GM21515 (cell line): Measurements from ENCODE around the gene PRICKLE2.

Experiments
- ATAC-seq: cut with Tn5 transposase; IDR thresholded peaks from one replicate; pipeline ENCODE4 v1.9.1; 2021; ENCODE audit not compliant: unreplicated experiment

Gene PRICKLE2

GRCh38 chr3:64251019-64251418 is 25.8 kb upstream of the PRICKLE2 start:
- no peak for ATAC-seq

GRCh38 chr3:64247991-64248646 is 22.9 kb upstream of the PRICKLE2 start:
- ATAC-seq = no peak

GRCh38 chr3:64244011-64244942 is 19.0 kb upstream of the PRICKLE2 start:
- no peak for ATAC-seq

- ATAC-seq = no peak
Observed at GRCh38 chr3:64242435-64242834, 17.2 kb upstream of the PRICKLE2 start.

- no peak for ATAC-seq
Observed at GRCh38 chr3:64240959-64241358, 15.7 kb upstream of the PRICKLE2 start.

- no peak for ATAC-seq
Observed at GRCh38 chr3:64240396-64240795, 15.1 kb upstream of the PRICKLE2 start.

- ATAC-seq = no peak
Observed at GRCh38 chr3:64239841-64240240, 14.6 kb upstream of the PRICKLE2 start.

- no peak for ATAC-seq
Observed at GRCh38 chr3:64238971-64239667, 13.9 kb upstream of the PRICKLE2 start.

- no peak for ATAC-seq
Observed at GRCh38 chr3:64237083-64237482, 11.8 kb upstream of the PRICKLE2 start.

GRCh38 chr3:64235605-64236004 is 10.3 kb upstream of the PRICKLE2 start:
- no peak for ATAC-seq

- ATAC-seq = no peak
Observed at GRCh38 chr3:64234571-64234970, 9.3 kb upstream of the PRICKLE2 start.

GRCh38 chr3:64232821-64233220 is 7.6 kb upstream of the PRICKLE2 start:
- ATAC-seq = no peak

- ATAC-seq = no peak
Observed at GRCh38 chr3:64229903-64230302, 4.6 kb upstream of the PRICKLE2 start.

- ATAC-seq = no peak
Observed at GRCh38 chr3:64228110-64228509, 2.8 kb upstream of the PRICKLE2 start.

- ATAC-seq = no peak
Observed at GRCh38 chr3:64226730-64227129, 1.5 kb upstream of the PRICKLE2 start.

- ATAC-seq = no peak
Observed at GRCh38 chr3:64225695-64226499, 631 bp upstream of the PRICKLE2 start.

GRCh38 chr3:64223791-64224745 is 1.2 kb downstream of the PRICKLE2 start:
- no peak for ATAC-seq

- no peak for ATAC-seq
Observed at GRCh38 chr3:64222501-64223111, 2.7 kb downstream of the PRICKLE2 start.

- ATAC-seq = no peak
Observed at GRCh38 chr3:64221571-64222257, 3.6 kb downstream of the PRICKLE2 start.
